Endothelial cell (in vitro differentiated cells): ENCODE measurements around the gene OR10G2. TPM values are rescaled to one million over a fixed set of nuclear protein-coding genes. Genes with fewer than 3 reads are reported as not detected.

Experiments used
- DNase-seq: peaks from one replicate; pipeline ENCODE4 v3.0.0; 2021; ENCODE audit warnings: low spot score
- H3K27ac Mint-ChIP-seq: one replicate; pipeline ENCODE4 v1.8.0; 2021; ENCODE audit warnings: mixed read lengths, inconsistent platforms; ENCODE audit not compliant: unreplicated experiment
- H3K27me3 Mint-ChIP-seq: one replicate; pipeline ENCODE4 v1.8.0; 2021; ENCODE audit warnings: mild to moderate bottlenecking, moderate library complexity, mixed read lengths, inconsistent platforms; ENCODE audit not compliant: unreplicated experiment
- H3K36me3 Mint-ChIP-seq: one replicate; pipeline ENCODE4 v1.8.0; 2021; ENCODE audit warnings: mild to moderate bottlenecking, low read depth, mixed read lengths, inconsistent platforms; ENCODE audit not compliant: unreplicated experiment
- H3K4me1 Mint-ChIP-seq: one replicate; pipeline ENCODE4 v1.8.0; 2021; ENCODE audit warnings: mild to moderate bottlenecking, mixed read lengths, inconsistent platforms; ENCODE audit not compliant: unreplicated experiment
- H3K4me3 Mint-ChIP-seq: one replicate; pipeline ENCODE4 v1.8.0; 2021; ENCODE audit warnings: mild to moderate bottlenecking, mixed read lengths, inconsistent platforms; ENCODE audit not compliant: unreplicated experiment
- H3K9me3 Mint-ChIP-seq: one replicate; pipeline ENCODE4 v1.8.0; 2021; ENCODE audit warnings: mixed read lengths, inconsistent platforms; ENCODE audit not compliant: unreplicated experiment
- total RNA-seq: library from RNA; stranded (reverse); fragmentation: NEBNext Ultra II Directional; extraction: Animal tissue kit (Norgen Biotek cat#: 25700); gene quantifications from one replicate; pipeline ENCODE4 v1.2.1, GENCODE V29; 2021; ENCODE audit not compliant: unreplicated experiment
- TF ChIP-seq, protein P1 (sequence below): fragments of 200-600 bp; sonication (generic); IDR thresholded peaks from one replicate; pipeline ENCODE4 v1.5.0; 2021; ENCODE audit warnings: antibody characterized with exemption; ENCODE audit not compliant: unreplicated experiment

Gene OR10G2
- total RNA-seq, 1 donor from 2014 or later: not detected

DNA sequence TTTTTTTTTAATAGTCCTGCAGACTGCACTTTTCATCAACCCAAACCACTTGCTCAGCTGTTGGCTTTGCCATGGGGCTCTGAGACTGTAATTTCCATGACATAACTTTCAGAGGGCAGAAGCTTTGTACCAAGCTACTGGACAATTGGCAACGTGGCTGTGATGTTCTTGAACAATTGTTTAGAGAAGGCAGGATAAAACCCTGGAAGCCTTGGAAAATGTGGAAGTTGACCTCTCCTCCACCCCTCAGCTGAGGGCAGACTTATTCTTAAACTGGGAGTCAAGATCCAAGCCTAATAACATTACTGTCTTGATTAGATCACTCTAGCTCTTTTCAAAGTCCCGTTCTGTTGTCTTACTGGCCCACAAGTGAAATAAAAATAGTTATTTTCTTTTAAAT is 36.6 kb upstream of the OR10G2 start:
- Mint-ChIP-seq H3K4me3 (no peak overlapping the region), H3K36me3 (no peaks in the 10 kb centered on the region), H3K27me3 (no peaks in the 10 kb centered on the region), H3K9me3 (no peaks in the 10 kb centered on the region), H3K27ac (peak overlapping the region; percentile 30), H3K4me1 (no peaks in the 10 kb centered on the region)
- no peak for DNase-seq
- TF ChIP-seq, protein P1, sequence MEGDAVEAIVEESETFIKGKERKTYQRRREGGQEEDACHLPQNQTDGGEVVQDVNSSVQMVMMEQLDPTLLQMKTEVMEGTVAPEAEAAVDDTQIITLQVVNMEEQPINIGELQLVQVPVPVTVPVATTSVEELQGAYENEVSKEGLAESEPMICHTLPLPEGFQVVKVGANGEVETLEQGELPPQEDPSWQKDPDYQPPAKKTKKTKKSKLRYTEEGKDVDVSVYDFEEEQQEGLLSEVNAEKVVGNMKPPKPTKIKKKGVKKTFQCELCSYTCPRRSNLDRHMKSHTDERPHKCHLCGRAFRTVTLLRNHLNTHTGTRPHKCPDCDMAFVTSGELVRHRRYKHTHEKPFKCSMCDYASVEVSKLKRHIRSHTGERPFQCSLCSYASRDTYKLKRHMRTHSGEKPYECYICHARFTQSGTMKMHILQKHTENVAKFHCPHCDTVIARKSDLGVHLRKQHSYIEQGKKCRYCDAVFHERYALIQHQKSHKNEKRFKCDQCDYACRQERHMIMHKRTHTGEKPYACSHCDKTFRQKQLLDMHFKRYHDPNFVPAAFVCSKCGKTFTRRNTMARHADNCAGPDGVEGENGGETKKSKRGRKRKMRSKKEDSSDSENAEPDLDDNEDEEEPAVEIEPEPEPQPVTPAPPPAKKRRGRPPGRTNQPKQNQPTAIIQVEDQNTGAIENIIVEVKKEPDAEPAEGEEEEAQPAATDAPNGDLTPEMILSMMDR: no peak

DNA sequence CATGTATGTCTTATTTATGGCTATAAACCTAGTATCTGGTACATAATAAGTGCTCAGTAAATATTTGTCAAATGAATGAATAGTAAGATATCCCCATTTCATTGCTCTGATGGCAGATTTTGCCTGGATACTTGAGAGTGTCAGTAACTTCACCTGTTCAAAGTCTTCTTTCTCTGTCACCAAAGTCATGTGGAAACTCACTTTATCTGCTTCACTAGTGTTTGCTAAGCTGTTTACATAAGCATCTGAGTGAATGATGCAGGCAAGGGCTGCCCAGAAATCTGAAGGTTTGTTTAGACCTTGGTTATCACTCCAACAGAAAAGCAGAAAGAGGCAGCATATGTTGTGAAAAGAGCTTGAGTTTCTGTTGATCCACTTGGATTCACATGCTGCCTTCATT is 34.5 kb upstream of the OR10G2 start:
- TF ChIP-seq, protein P1: no peak
- H3K27ac Mint-ChIP-seq: no peak overlapping the region
- no peak for DNase-seq
- no peaks in the 10 kb centered on the region for H3K9me3 Mint-ChIP-seq
- no peaks in the 10 kb centered on the region for H3K27me3 Mint-ChIP-seq
- H3K4me1 Mint-ChIP-seq: no peaks in the 10 kb centered on the region
- no peaks in the 10 kb centered on the region for H3K36me3 Mint-ChIP-seq
- H3K4me3 Mint-ChIP-seq: no peak overlapping the region

GRCh38 chr14:21668377-21668776 is 33.6 kb upstream of the OR10G2 start:
- Mint-ChIP-seq H3K4me1 (no peaks in the 10 kb centered on the region), H3K27me3 (no peaks in the 10 kb centered on the region), H3K4me3 (no peak overlapping the region), H3K9me3 (no peaks in the 10 kb centered on the region), H3K36me3 (no peaks in the 10 kb centered on the region), H3K27ac (no peak overlapping the region)
- no peak for DNase-seq
- TF ChIP-seq, protein P1: no peak

- TF ChIP-seq, protein P1: no peak
- H3K27ac Mint-ChIP-seq: no peak overlapping the region
- H3K9me3 Mint-ChIP-seq: no peaks in the 10 kb centered on the region
- no peak for DNase-seq
- peaks cover 3% of the 10 kb centered on the region for H3K27me3 Mint-ChIP-seq
- no peak overlapping the region for H3K4me3 Mint-ChIP-seq
- peaks cover 12% of the 10 kb centered on the region for H3K4me1 Mint-ChIP-seq
- H3K36me3 Mint-ChIP-seq: no peaks in the 10 kb centered on the region
Measured at GRCh38 chr14:21656980-21657379, 22.2 kb upstream of the OR10G2 start.

DNA sequence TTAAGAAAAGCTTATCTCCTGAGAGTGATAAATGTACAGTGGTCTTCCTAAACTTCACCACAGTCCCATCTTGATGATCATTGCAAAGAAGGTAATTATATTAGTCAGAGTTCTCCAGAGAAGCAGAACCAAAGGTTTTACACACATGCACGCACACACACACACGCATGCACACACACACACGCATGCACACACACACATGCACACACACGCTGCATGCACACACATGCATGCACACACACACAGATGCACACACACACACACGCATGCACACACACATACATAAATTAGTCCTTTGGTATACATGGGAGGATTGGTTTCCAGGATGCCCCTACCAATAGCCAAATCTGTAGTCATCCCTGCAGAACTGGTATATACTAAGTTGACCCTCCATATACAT is 19.5 kb upstream of the OR10G2 start:
- Mint-ChIP-seq H3K4me1 (peaks cover 13% of the 10 kb centered on the region), H3K27ac (no peak overlapping the region), H3K36me3 (no peaks in the 10 kb centered on the region), H3K4me3 (no peak overlapping the region), H3K27me3 (peaks cover 5% of the 10 kb centered on the region), H3K9me3 (no peaks in the 10 kb centered on the region)
- TF ChIP-seq, protein P1: no peak
- DNase-seq: no peak
